ENCODE measurements around the gene TTLL8. TPM values are rescaled to one million over a fixed set of nuclear protein-coding genes. Genes with fewer than 3 reads are reported as not detected.

Gene TTLL8
- total RNA-seq, 3 donors from 2014 or later (not counting 1 experiment from before 2014, with no cell fraction given) = not detected

DNA sequence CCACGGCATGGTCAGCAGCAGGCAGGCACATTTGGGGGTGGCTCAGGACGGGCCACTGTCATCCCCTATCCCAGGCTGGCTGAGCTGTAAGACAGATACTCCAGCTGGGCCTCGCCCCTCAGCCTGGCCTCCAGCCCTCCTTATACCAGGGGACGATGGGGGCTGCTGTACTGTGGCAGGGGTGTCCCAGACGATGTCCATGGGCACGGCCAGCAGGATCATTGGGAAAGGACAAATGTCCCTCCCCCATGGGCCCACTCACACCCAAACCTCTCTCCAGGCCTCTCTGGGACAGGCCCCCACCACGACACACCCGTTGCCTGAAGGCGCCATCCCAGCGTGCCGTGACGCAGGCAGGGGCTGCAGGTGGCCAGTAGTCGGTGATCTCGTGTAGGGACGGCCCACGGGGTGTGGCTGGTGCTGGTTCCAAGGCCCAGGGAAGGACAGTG, 44.0 kb downstream of the TTLL8 start:
- intact Hi-C loops (cut with micrococcal nuclease) = no loop called here
- no peaks in the 10 kb centered on the region for H3K36me3 ChIP-seq (ENCODE audit: control insufficient read depth, insufficient read depth, low read length)
- DNase-seq (no peak), ATAC-seq (no peak)
- no peaks in the 10 kb centered on the region for H3K9me3 ChIP-seq (ENCODE audit: control insufficient read depth, insufficient read depth, low read length)
- H3K4me3 ChIP-seq (ENCODE audit: low read length) = no peak overlapping the region
- no peak for TF ChIP-seq CTCF (IDR thresholded peaks at IDR 0.05)
- Mint-ChIP-seq H3K36me3 (no peaks in the 10 kb centered on the region), H3K27me3 (ENCODE audit: low read depth in 2 of 2) (peaks cover 9 to 28% of the 10 kb centered on the region in 2 donors), H3K27ac (no peak overlapping the region), H3K9me3 (no peaks in the 10 kb centered on the region), H3K4me1 (peaks cover 11 to 31% of the 10 kb centered on the region in 2 donors), H3K4me3 (no peak overlapping the region)
- WGBS (ENCODE audit: insufficient coverage) = 76% methylated on average over 16 of the region's 16 CpGs
- peaks cover 55% of the 10 kb centered on the region for H3K4me1 ChIP-seq (ENCODE audit: control insufficient read depth, insufficient read depth, low read length)
- no peak overlapping the region for H3K27ac ChIP-seq (ENCODE audit: low read length)
- peaks cover 10% of the 10 kb centered on the region for H3K27me3 ChIP-seq (ENCODE audit: control insufficient read depth, insufficient read depth, low read length)

DNA sequence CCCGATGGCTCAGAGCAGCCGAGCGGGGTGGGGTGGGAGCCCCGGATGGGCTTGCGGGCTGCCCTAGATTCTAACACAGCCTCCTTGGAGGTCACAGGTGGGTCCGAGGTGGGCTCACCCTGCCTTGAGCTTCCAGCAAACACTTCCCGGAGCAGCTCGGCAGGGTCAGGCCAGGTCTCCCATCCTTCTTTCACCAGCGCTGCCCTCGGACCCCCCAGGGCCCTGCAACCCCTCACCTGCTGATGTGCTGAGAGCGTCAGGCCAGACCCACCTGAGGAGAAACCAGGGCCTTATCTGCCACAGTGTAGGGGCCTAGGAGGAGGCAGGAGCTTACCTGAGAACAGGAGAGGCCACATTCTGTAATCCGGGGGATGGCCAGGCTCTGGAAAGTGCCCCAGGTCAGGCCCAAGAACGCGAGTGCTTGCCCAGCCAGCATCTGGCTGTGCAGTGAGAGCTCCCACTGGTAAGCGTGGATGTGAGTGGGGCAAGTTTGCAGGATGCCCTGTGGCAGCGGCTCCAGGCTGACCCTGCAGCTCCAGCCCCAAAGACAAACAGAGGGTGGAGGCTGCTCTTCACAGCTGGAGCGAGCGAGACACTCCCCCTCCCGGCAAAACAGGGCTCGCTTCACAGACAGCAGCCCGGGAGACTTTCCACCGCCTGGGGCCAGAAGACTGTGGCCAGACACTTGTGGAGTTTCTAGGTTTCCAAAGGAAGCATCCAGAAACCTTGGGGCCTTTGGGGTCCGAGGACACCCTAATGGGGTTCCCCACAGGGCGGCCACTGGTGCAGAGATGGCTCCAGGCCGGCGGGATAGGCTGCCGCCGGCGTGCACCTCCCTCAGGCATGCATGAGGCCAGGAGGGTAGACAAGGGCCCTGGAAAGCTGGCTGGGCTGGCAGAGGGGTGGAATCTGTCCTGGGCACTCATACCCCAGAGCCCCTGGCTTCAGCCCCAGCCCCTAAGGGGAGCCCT, 45.6 kb downstream of the TTLL8 start, which contains the start of gene IL17REL:
IL17REL (minus strand) TSS at position 555 of the 971 bp plus-strand sequence; CDS start at position 436, 119 bp downstream.
- 94% methylated on average over 29 of the region's 29 CpGs for WGBS (ENCODE audit: insufficient coverage)
- peak within 1 kb of the TSS in 1 of 2 donors; percentile 80 for H3K27ac Mint-ChIP-seq
- no peaks in the 10 kb centered on the region for H3K9me3 Mint-ChIP-seq
- Histone ChIP-seq H3K27ac (ENCODE audit: low read length) (no peak within 1 kb of the TSS), H3K36me3 (ENCODE audit: control insufficient read depth, insufficient read depth, low read length) (no peaks in the 10 kb centered on the region), H3K9me3 (ENCODE audit: control insufficient read depth, insufficient read depth, low read length) (no peaks in the 10 kb centered on the region), H3K4me3 (ENCODE audit: low read length) (no peak within 1 kb of the TSS), H3K27me3 (ENCODE audit: control insufficient read depth, insufficient read depth, low read length) (peaks cover 10% of the 10 kb centered on the region), H3K4me1 (ENCODE audit: control insufficient read depth, insufficient read depth, low read length) (peaks cover 44% of the 10 kb centered on the region)
- DNase-seq (no peak), ATAC-seq (no peak)
- intact Hi-C loops (cut with micrococcal nuclease) = no loop called here
- no peak for TF ChIP-seq CTCF (IDR thresholded peaks at IDR 0.05)
- peaks cover 9 to 21% of the 10 kb centered on the region in 2 donors for H3K27me3 Mint-ChIP-seq (ENCODE audit: low read depth in 2 of 2)
- H3K4me1 Mint-ChIP-seq = peaks cover 0 to 15% of the 10 kb centered on the region in 2 donors
- H3K36me3 Mint-ChIP-seq = no peaks in the 10 kb centered on the region
- peak within 1 kb of the TSS; percentile 67 for H3K4me3 Mint-ChIP-seq

DNA sequence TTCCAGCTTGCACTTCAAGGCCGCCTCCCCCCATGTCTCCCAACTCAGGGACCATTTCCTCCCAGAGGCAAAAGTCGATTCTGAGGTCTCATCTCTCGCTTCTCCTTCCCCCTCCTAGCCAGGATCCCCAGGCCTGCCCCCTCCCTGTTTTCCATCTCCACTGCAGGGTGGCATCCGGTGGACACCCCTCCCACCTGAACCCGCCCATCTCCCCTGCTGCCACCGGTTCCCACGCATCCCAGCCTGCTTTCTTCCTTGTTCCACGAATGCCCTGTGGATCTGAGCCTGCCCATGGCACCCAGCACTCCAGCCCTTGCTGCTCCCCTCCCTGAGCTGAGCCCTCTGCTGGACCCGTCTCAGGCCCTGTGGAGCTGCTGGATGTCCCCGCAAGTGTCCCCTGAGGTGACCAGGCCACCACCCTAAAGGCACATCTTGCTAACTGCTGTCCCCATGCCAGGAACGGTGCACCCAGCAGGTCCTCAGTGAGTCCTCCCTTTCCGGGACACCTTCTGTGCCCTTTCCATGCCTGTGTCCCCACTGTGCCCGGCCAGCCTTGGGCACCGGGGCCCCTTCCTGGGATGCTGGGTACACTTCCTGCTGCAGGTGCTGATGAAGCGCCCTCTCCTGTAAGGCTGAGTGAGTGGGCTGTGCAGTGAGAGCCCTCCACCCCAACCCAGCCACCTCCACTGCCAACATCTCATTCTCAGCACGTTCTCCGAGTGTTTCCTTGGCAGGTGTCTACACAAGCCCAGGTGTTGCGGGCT, 46.5 kb downstream of the TTLL8 start:
- peaks cover 9 to 20% of the 10 kb centered on the region in 2 donors for H3K27me3 Mint-ChIP-seq (ENCODE audit: low read depth in 2 of 2)
- no peaks in the 10 kb centered on the region for H3K36me3 ChIP-seq (ENCODE audit: control insufficient read depth, insufficient read depth, low read length)
- no peak for TF ChIP-seq CTCF (IDR thresholded peaks at IDR 0.05)
- peak overlapping the region; percentile 67 for H3K4me3 Mint-ChIP-seq
- DNase-seq (no peak), ATAC-seq (no peak)
- peaks cover 0 to 13% of the 10 kb centered on the region in 2 donors for H3K4me1 Mint-ChIP-seq
- H3K27ac ChIP-seq (ENCODE audit: low read length) = no peak overlapping the region
- H3K4me3 ChIP-seq (ENCODE audit: low read length) = no peak overlapping the region
- H3K9me3 Mint-ChIP-seq = no peaks in the 10 kb centered on the region
- H3K27ac Mint-ChIP-seq = peak overlapping the region in 1 of 2 donors; percentile 80
- H3K36me3 Mint-ChIP-seq = no peaks in the 10 kb centered on the region
- no peaks in the 10 kb centered on the region for H3K9me3 ChIP-seq (ENCODE audit: control insufficient read depth, insufficient read depth, low read length)
- intact Hi-C loops (cut with micrococcal nuclease) = no loop called here
- peaks cover 10% of the 10 kb centered on the region for H3K27me3 ChIP-seq (ENCODE audit: control insufficient read depth, insufficient read depth, low read length)
- WGBS (ENCODE audit: insufficient coverage) = 65% methylated on average over 18 of the region's 18 CpGs
- peaks cover 35% of the 10 kb centered on the region for H3K4me1 ChIP-seq (ENCODE audit: control insufficient read depth, insufficient read depth, low read length)
